ENCODE data around the gene IL1RL2. TPM values are rescaled to one million over a fixed set of nuclear protein-coding genes. Genes with fewer than 3 reads are reported as not detected.

Gene IL1RL2
- total and polyA plus RNA-seq, 2 of the 8 experiments (the other 6 are each of a cell fraction or from before 2014, with no cell fraction given) = not detected

DNA sequence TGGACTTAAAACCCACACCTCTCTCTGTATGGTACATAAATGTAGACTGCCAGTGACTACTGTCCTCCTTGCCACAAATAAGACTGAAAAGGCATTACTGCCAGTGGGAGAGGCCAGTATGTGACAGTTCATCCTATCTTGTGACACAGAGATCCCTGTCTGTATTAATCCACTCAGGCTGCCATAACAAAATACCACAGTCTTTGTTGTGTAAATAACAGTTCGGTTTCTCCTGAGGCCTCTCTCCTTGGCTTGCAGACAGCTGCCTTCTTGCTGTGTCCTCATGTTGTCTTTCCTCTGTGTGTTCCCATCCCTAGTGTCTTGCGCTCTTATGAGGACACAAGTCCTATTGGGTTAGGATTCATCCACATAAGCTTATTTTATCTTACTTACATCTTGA is 78.1 kb downstream of the IL1RL2 start:
- no peak overlapping the region for H4K5ac ChIP-seq (ENCODE audit: insufficient read length, low read depth, low read length)
- TF ChIP-seq MAX (IDR thresholded peaks at IDR 0.05) (no peak), EZH2 (IDR thresholded peaks at IDR 0.05; ENCODE audit: low read depth, low read length, severe bottlenecking) (no peak), SRF (IDR thresholded peaks at IDR 0.05; ENCODE audit: low read depth, low read length) (no peak), TBP (IDR thresholded peaks at IDR 0.05; ENCODE audit: low read depth, low read length) (no peak), EP300 (IDR thresholded peaks at IDR 0.05; ENCODE audit: borderline replicate concordance in 1 of 2, low read depth in 2 of 2, low read length in 2 of 2) (no peak), KDM1A (IDR thresholded peaks at IDR 0.05; ENCODE audit: borderline replicate concordance, low read length) (no peak), POLR2AphosphoS5 (IDR thresholded peaks at IDR 0.05; ENCODE audit: low read depth, low read length) (no peak), HDAC6 (IDR thresholded peaks at IDR 0.05; ENCODE audit: low read depth, low read length) (no peak)
- FAIRE-seq = no peak
- no peak overlapping the region for H2BK120ac ChIP-seq (replicated peaks; ENCODE audit: low read depth, low read length)
- no peak overlapping the region for H2BK15ac ChIP-seq (ENCODE audit: low read length)
- no peak overlapping the region for H4K91ac ChIP-seq (replicated peaks; ENCODE audit: insufficient read length, low read length)
- H3K79me1 ChIP-seq (ENCODE audit: low read depth, low read length) = no peaks in the 10 kb centered on the region
- H3K79me2 ChIP-seq (ENCODE audit: control insufficient read depth in 1 of 2, insufficient read depth in 2 of 2, low read length in 2 of 2) = no peaks in the 10 kb centered on the region
- H3K36me3 ChIP-seq (ENCODE audit: control insufficient read depth in 2 of 4, insufficient read depth in 4 of 4, low read length in 3 of 4) = no peaks in the 10 kb centered on the region
- no peaks in the 10 kb centered on the region; a peak in 1 of 7 replicates for H3K4me1 ChIP-seq (replicated peaks in 1 of 4; ENCODE audit: control insufficient read depth in 3 of 4, insufficient read depth in 4 of 4, low read length in 3 of 4)
- H2BK20ac ChIP-seq (ENCODE audit: low read length) = no peak overlapping the region
- POLR2A ChIA-PET (ENCODE audit: partially characterized antibody) = no interaction called here
- no peak overlapping the region for H3K9ac ChIP-seq (replicated peaks in 1 of 4; ENCODE audit: extremely low read depth in 1 of 4, low read depth in 3 of 4, low read length in 3 of 4)
- no peak overlapping the region for H2AFZ ChIP-seq (ENCODE audit: low read length)
- no peaks in the 10 kb centered on the region; the same call in 1 of the 2 replicates for H3K23me2 ChIP-seq (ENCODE audit: low read depth, low read length)
- no peaks in the 10 kb centered on the region for H4K20me1 ChIP-seq (replicated peaks in 1 of 2; ENCODE audit: control insufficient read depth in 1 of 2, insufficient read depth in 2 of 2, low read length in 2 of 2)
- no peak overlapping the region for H3K18ac ChIP-seq (ENCODE audit: extremely low read depth, low read length)
- H3K27ac ChIP-seq (ENCODE audit: low read depth, low read length) = no peak overlapping the region
- WGBS, 2 experiments (ENCODE audit: extremely low coverage in 1 of 2, insufficient coverage in 1 of 2, insufficient read length in 1 of 2, insufficient replicate concordance in 2 of 2, low coverage in 1 of 2, low lambda C conversion rate in 2 of 2, missing lambda C conversion rate in 1 of 2) = 69% methylated on average over 2 of the region's 2 CpGs; no CpG with 5 or more reads in 1 of the 2 experiments
- H3K14ac ChIP-seq (ENCODE audit: insufficient read length) = no peak overlapping the region
- H2BK12ac ChIP-seq (ENCODE audit: low read depth, low read length) = no peak overlapping the region
- no peak overlapping the region for H3K4me2 ChIP-seq (ENCODE audit: insufficient read depth in 1 of 2, low read depth in 2 of 2, low read length in 2 of 2)
- H3K4me3 ChIP-seq (ENCODE audit: extremely low read depth in 1 of 4, insufficient read depth in 2 of 4, low read depth in 3 of 4, low read length in 4 of 4) = no peak overlapping the region
- H3K27me3 ChIP-seq (replicated peaks in 1 of 4; ENCODE audit: control insufficient read depth in 3 of 4, extremely low read depth in 1 of 4, insufficient read depth in 3 of 4, low read length in 3 of 4) = no peaks in the 10 kb centered on the region
- no peak overlapping the region for H3K4ac ChIP-seq (replicated peaks; ENCODE audit: insufficient read length, low read depth, low read length)
- DNase-seq (ENCODE audit: low read depth in 1 of 2, low spot score in 2 of 2) = no peak
- H3K56ac ChIP-seq (replicated peaks; ENCODE audit: insufficient read length, low read depth, low read length) = no peak overlapping the region
- H2BK5ac ChIP-seq (ENCODE audit: low read depth, low read length) = no peak overlapping the region
- CTCF ChIA-PET (ENCODE audit: partially characterized antibody) = interaction anchor here (1.0 kb wide), 1 partner anchor 25 kb away, joined by 3 read pairs; no protein-coding TSS in a partner anchor
- H2AK5ac ChIP-seq (ENCODE audit: low read depth, low read length) = no peak overlapping the region
- H4K8ac ChIP-seq (ENCODE audit: extremely low read depth, insufficient read depth, low read length) = no peak overlapping the region
- H3K9me3 ChIP-seq (ENCODE audit: insufficient read depth in 2 of 2, low read depth in 1 of 2, low read length in 1 of 2) = no peaks in the 10 kb centered on the region
- H3K23ac ChIP-seq (ENCODE audit: insufficient read length) = no peak overlapping the region
